ENCODE data around the gene SLIRP.

GRCh38 chr14:77741438-77741837 lies 33.5 kb downstream of the SLIRP start:
- TF ChIP-seq CTCF (conservative IDR thresholded peaks at IDR 0.05 in 1 of 2, IDR thresholded peaks at IDR 0.05 in 1 of 2; ENCODE audit: low read depth in 1 of 2, low read length in 2 of 2) (no peak), EZH2 (IDR thresholded peaks at IDR 0.05; ENCODE audit: low read length, missing control alignments) (no peak)
